Omental fat pad (tissue), 4 donors: ENCODE data around the gene ALKBH3. TPM values are rescaled to one million over a fixed set of nuclear protein-coding genes. Genes with fewer than 3 reads are reported as not detected.

Experiments used
- ATAC-seq: fragments of 150-250 bp; one replicate; pipeline ENCODE4 v1.9.1; 2016; ENCODE audit warnings: mild to moderate bottlenecking, moderate library complexity; ENCODE audit not compliant: low FRiP score
- DNase-seq: peaks from one replicate; pipeline ENCODE4 v3.0.0-alpha.2; 2019; ENCODE audit warnings: low spot score
- total RNA-seq, 4 donors: library from RNA; depleted of rRNA; stranded (reverse); fragments of >200 nt; gene quantifications; one replicate each; pipeline ENCODE4 v1.1.0, GENCODE V29; 2016
- TF ChIP-seq, protein P1 (sequence below), 3 donors: fragments of 450-650 bp; IDR thresholded peaks; one replicate each; pipeline ENCODE4 v1.5.1; 2016 to 2017; ENCODE audit warnings: antibody characterized with exemption in 3 of 3, mild to moderate bottlenecking in 3 of 3, moderate library complexity in 2 of 3

ALKBH3 gene
- total RNA-seq, 4 donors from 2014 or later: 26.3 to 39.9 (median 29.6) TPM

DNA sequence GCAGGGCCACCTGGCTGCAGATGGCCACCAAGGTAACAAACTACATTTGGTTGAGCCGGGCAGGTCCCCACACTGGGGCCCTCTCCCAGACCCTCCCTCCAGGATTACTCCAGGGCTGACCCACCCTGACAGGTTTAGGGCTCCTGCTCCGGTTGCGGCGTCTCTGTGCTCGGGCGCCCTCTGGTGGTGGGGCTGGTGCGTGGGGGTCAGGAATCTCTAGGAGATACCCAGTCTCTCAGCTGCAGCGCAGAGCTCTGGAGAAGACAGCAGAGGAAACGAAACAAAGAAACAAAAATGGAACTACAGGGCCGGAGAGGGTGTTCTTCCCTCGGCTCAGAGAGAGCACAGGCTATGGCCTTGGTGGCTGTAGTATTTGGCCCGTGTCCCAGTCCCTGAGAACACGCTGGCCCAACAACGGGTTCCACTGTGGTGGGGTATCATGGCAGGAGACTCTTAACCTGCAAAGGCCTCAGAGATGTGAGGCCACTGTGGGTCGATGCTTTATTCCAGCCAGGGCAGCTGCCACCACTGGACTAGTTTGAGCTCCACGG is 64.2 kb downstream of the ALKBH3 start:
- ATAC-seq (peak; percentile 21), DNase-seq (peak; percentile 80)
- TF ChIP-seq, protein P1, sequence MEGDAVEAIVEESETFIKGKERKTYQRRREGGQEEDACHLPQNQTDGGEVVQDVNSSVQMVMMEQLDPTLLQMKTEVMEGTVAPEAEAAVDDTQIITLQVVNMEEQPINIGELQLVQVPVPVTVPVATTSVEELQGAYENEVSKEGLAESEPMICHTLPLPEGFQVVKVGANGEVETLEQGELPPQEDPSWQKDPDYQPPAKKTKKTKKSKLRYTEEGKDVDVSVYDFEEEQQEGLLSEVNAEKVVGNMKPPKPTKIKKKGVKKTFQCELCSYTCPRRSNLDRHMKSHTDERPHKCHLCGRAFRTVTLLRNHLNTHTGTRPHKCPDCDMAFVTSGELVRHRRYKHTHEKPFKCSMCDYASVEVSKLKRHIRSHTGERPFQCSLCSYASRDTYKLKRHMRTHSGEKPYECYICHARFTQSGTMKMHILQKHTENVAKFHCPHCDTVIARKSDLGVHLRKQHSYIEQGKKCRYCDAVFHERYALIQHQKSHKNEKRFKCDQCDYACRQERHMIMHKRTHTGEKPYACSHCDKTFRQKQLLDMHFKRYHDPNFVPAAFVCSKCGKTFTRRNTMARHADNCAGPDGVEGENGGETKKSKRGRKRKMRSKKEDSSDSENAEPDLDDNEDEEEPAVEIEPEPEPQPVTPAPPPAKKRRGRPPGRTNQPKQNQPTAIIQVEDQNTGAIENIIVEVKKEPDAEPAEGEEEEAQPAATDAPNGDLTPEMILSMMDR (IDR thresholded peaks at IDR 0.05): peak in 1 of 3 donors; percentile 31

- ATAC-seq: no peak
- no peak for DNase-seq
- TF ChIP-seq, protein P1 (IDR thresholded peaks at IDR 0.05): no peak
Measured at GRCh38 chr11:43947003-43947500, 66.4 kb downstream of the ALKBH3 start.

GRCh38 chr11:43947815-43948214 is 67.2 kb downstream of the ALKBH3 start:
- TF ChIP-seq, protein P1 (IDR thresholded peaks at IDR 0.05): no peak
- no peak for DNase-seq

DNA sequence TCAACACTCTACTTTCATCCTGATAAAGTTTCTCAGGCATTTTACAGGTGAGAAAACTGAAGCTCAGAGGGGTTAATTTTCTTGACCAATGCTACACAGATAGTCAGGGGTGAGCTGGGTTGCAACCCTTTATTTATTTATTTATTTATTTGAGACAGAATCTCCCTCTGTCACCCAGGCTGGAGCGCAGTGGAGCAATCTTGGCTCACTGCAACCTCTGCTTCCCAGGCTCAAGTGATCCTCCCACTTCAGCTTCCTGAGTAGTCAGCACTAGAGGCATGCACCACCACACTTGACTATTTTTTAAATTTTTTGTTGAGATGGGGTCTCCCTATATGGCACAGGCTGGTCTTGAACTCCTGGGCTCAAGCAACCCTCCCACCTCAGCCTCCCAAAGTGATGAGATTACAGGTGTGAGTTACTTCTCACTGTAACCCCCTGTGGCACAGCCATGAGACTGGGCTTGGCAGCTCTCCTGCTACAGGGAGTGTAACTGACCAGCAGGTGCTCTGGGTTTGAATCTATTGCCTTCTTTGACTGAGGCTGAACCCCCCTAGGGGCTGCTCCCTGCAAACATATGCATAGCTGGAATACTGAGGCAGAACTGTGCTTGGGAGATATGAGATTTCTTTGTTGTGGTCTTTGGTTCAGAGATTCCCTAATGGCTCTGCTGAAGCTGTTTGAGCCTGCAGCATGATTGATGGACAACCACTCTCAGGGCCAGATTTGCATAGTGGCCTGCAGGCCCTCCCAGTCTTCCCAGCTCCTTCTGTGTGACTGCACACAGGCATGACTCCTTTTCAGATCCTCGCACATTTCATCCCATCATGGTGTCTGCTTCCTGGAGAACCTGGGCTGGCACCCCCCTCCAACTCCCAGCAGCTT is 68.0 kb downstream of the ALKBH3 start:
- TF ChIP-seq, protein P1 (IDR thresholded peaks at IDR 0.05): no peak
- no peak for ATAC-seq
- DNase-seq: no peak

More at GRCh38 chr11:43947815-43948214, 67.2 kb downstream of the ALKBH3 start:
- no peak for ATAC-seq

GRCh38 chr11:43950311-43950855 is 69.8 kb downstream of the ALKBH3 start:
- DNase-seq: no peak
- no peak for ATAC-seq
- TF ChIP-seq, protein P1 (IDR thresholded peaks at IDR 0.05): no peak

DNA sequence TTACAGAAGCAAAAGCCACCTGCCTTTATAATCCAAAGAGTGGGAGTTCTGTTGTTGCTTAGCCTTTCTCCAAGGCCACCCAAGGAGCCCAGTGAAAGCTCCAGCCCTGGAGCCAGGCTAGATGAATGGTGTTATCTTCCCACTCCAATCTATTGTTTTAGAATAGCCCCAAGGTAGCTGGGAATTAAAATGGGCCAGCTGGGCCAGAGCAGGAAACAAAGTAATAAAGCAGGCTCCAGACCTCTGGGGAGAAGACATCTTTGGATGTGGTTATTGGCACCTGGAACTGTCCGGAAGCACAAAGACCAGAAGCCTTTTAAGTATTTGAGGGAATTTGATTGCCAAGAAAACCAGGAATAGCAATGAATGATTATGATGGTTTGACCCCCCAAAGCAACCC is 70.6 kb downstream of the ALKBH3 start:
- ATAC-seq (no peak), DNase-seq (no peak)
- TF ChIP-seq, protein P1 (IDR thresholded peaks at IDR 0.05): no peak
